Astrocyte (in vitro differentiated cells and primary cell): ENCODE measurements around the gene MAGI1. TPM values are rescaled to one million over a fixed set of nuclear protein-coding genes. Genes with fewer than 3 reads are reported as not detected.

Experiments used
- DNase-seq: peaks from one replicate; pipeline ENCODE4 v3.0.0-alpha.2; 2010; ENCODE audit warnings: low read depth
- FAIRE-seq: peaks from 2 replicates; lab custom pipeline; 2011; peaks lifted over from hg19 to GRCh38; lab: Jason Lieb, UNC
- H2AFZ ChIP-seq: 2 replicates; pipeline ENCODE4 v1.6.0; 2012; ENCODE audit warnings: low read depth, low read length, inconsistent platforms
- H3K27ac ChIP-seq: 2 replicates; pipeline ENCODE4 v1.5.1; 2011; ENCODE audit warnings: low read depth, low read length, inconsistent platforms
- H3K27me3 ChIP-seq: 2 replicates; pipeline ENCODE4 v1.6.0; 2011; ENCODE audit warnings: low read length, inconsistent platforms; ENCODE audit not compliant: insufficient read depth
- H3K36me3 ChIP-seq: 2 replicates; pipeline ENCODE4 v1.5.1; 2011; ENCODE audit warnings: low read length, inconsistent platforms; ENCODE audit not compliant: insufficient read depth
- H3K4me1 ChIP-seq: 2 replicates; pipeline ENCODE4 v1.5.1; 2011; ENCODE audit warnings: low read length, inconsistent platforms; ENCODE audit not compliant: insufficient read depth
- H3K4me2 ChIP-seq: 2 replicates; pipeline ENCODE4 v1.6.0; 2012; ENCODE audit warnings: low read length, inconsistent platforms
- H3K4me3 ChIP-seq: 2 replicates; pipeline ENCODE4 v1.5.1; 2011; ENCODE audit warnings: low read depth, mild to moderate bottlenecking, low read length, inconsistent platforms; ENCODE audit not compliant: insufficient read depth
- H3K79me2 ChIP-seq: 2 replicates; pipeline ENCODE4 v1.6.0; 2012; ENCODE audit warnings: mild to moderate bottlenecking, low read length, inconsistent platforms; ENCODE audit not compliant: insufficient read depth
- H3K9ac ChIP-seq: 2 replicates; pipeline ENCODE4 v1.6.0; 2012; ENCODE audit warnings: mild to moderate bottlenecking, low read length, inconsistent platforms
- H3K9me3 ChIP-seq: 2 replicates; pipeline ENCODE4 v1.5.1; 2012; ENCODE audit warnings: low read depth, mild to moderate bottlenecking, low read length, inconsistent platforms; ENCODE audit not compliant: insufficient read depth
- H4K20me1 ChIP-seq: 2 replicates; pipeline ENCODE4 v1.6.0; 2012; ENCODE audit warnings: low read length, inconsistent platforms; ENCODE audit not compliant: insufficient read depth
- H3K27ac Mint-ChIP-seq: one replicate; pipeline ENCODE4 v1.8.0; 2021; ENCODE audit warnings: mild to moderate bottlenecking, mixed read lengths; ENCODE audit not compliant: unreplicated experiment
- H3K27me3 Mint-ChIP-seq: one replicate; pipeline ENCODE4 v1.8.0; 2021; ENCODE audit warnings: low read depth, mixed read lengths; ENCODE audit not compliant: unreplicated experiment
- H3K36me3 Mint-ChIP-seq: one replicate; pipeline ENCODE4 v1.8.0; 2021; ENCODE audit warnings: low read depth, mixed read lengths; ENCODE audit not compliant: unreplicated experiment
- H3K4me1 Mint-ChIP-seq: one replicate; pipeline ENCODE4 v1.8.0; 2021; ENCODE audit warnings: low read depth, mixed read lengths; ENCODE audit not compliant: unreplicated experiment
- H3K4me3 Mint-ChIP-seq: one replicate; pipeline ENCODE4 v1.8.0; 2021; ENCODE audit warnings: mild to moderate bottlenecking, moderate library complexity, mixed read lengths; ENCODE audit not compliant: unreplicated experiment
- H3K9me3 Mint-ChIP-seq: one replicate; pipeline ENCODE4 v1.8.0; 2021; ENCODE audit warnings: mild to moderate bottlenecking, mixed read lengths; ENCODE audit not compliant: unreplicated experiment
- EZH2 ChIP-seq: IDR thresholded peaks from 2 replicates; pipeline ENCODE4 v1.6.1; 2012; ENCODE audit warnings: mild to moderate bottlenecking, low read length, inconsistent platforms; ENCODE audit not compliant: insufficient read depth
- total RNA-seq: library from RNA; stranded (reverse); gene quantifications from 2 replicates; pipeline ENCODE4 v1.2.1, GENCODE V29; 2021
- TF ChIP-seq, protein P1 (sequence below): IDR thresholded peaks from 2 replicates; pipeline ENCODE4 v1.5.1; 2011; ENCODE audit warnings: low read depth, mild to moderate bottlenecking, inconsistent platforms, low read length, moderate library complexity; ENCODE audit not compliant: insufficient read depth

The MAGI1 gene
- total RNA-seq, 1 donor from 2014 or later = 31.8 TPM

DNA sequence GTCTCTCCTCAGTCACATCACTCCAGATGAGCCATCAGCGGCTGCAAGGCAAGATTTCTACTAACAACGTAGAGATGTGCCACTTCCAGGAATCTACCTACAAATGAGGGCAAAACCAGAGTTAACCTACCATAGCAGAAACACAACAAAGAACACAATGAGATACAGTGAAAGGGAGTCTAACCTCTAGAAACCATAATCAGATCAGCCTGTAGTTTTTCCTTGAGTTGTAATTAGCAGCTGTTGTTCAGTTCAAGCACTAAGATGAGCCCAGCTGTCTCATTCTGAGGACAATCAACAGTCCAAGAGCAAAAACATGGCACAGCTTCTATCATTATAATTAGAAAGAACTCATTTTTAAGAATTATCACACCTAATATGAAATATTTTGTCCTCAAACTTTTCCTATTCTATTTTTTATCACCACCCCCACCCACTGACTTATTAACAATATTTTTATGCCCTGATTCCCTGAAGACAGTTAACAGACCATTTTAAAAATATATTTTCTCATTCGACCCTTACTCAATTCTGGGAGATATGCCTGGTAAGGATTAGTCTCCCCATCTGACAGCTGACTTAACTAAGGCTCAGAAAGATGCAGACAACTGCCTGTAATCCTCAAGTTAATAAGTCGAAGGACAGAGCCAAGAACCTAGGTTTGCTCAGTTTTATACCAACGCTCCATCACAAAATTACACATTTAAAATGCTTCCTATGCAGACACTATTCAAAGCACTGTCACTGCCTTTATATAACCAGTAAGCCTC is 50.1 kb downstream of the MAGI1 start:
- Histone ChIP-seq H3K27me3 (no peaks in the 10 kb centered on the region), H4K20me1 (peaks cover 38% of the 10 kb centered on the region), H3K79me2 (peaks cover 3% of the 10 kb centered on the region), H3K9me3 (no peaks in the 10 kb centered on the region), H3K27ac (no peak overlapping the region), H2AFZ (no peak overlapping the region), H3K4me2 (no peak overlapping the region), H3K36me3 (no peaks in the 10 kb centered on the region), H3K4me3 (no peak overlapping the region), H3K4me1 (no peaks in the 10 kb centered on the region), H3K9ac (no peak overlapping the region)
- Mint-ChIP-seq H3K4me3 (no peak overlapping the region), H3K27ac (no peak overlapping the region), H3K9me3 (no peaks in the 10 kb centered on the region), H3K4me1 (peaks cover 7% of the 10 kb centered on the region), H3K36me3 (peaks cover 7% of the 10 kb centered on the region), H3K27me3 (no peaks in the 10 kb centered on the region)
- DNase-seq (no peak), FAIRE-seq (no peak)
- TF ChIP-seq, protein P1, sequence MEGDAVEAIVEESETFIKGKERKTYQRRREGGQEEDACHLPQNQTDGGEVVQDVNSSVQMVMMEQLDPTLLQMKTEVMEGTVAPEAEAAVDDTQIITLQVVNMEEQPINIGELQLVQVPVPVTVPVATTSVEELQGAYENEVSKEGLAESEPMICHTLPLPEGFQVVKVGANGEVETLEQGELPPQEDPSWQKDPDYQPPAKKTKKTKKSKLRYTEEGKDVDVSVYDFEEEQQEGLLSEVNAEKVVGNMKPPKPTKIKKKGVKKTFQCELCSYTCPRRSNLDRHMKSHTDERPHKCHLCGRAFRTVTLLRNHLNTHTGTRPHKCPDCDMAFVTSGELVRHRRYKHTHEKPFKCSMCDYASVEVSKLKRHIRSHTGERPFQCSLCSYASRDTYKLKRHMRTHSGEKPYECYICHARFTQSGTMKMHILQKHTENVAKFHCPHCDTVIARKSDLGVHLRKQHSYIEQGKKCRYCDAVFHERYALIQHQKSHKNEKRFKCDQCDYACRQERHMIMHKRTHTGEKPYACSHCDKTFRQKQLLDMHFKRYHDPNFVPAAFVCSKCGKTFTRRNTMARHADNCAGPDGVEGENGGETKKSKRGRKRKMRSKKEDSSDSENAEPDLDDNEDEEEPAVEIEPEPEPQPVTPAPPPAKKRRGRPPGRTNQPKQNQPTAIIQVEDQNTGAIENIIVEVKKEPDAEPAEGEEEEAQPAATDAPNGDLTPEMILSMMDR = no peak
- TF ChIP-seq EZH2 = no peak

DNA sequence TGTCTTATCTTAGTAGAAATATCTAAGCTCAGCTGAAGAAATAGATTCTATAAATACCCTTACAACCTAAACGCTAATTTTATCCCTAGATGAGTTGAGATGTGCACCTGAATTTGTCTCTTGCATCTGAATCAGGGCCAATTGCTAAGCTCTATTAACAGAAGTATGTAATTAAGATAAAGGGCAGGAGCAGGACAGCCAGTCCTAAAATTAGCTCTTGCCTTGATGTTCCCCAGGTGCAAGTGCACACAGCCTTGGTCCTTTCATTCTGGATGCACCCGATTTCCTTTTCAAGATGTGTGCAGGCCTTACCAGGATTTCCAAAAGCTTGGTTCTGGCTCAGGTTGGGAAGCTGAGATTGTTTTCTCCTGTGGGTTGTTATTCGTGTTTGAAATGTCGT is 52.4 kb downstream of the MAGI1 start:
- Mint-ChIP-seq H3K4me3 (no peak overlapping the region), H3K27me3 (no peaks in the 10 kb centered on the region), H3K4me1 (no peaks in the 10 kb centered on the region), H3K9me3 (no peaks in the 10 kb centered on the region), H3K27ac (no peak overlapping the region), H3K36me3 (peaks cover 7% of the 10 kb centered on the region)
- DNase-seq = no peak
- Histone ChIP-seq H3K27ac (no peak overlapping the region), H3K4me2 (no peak overlapping the region), H2AFZ (no peak overlapping the region), H3K4me1 (no peaks in the 10 kb centered on the region), H4K20me1 (peaks cover 22% of the 10 kb centered on the region), H3K9me3 (no peaks in the 10 kb centered on the region), H3K79me2 (no peaks in the 10 kb centered on the region), H3K36me3 (no peaks in the 10 kb centered on the region), H3K9ac (no peak overlapping the region), H3K4me3 (no peak overlapping the region), H3K27me3 (no peaks in the 10 kb centered on the region)
- no peak for FAIRE-seq
- TF ChIP-seq, protein P1 = no peak
- TF ChIP-seq EZH2 = no peak

DNA sequence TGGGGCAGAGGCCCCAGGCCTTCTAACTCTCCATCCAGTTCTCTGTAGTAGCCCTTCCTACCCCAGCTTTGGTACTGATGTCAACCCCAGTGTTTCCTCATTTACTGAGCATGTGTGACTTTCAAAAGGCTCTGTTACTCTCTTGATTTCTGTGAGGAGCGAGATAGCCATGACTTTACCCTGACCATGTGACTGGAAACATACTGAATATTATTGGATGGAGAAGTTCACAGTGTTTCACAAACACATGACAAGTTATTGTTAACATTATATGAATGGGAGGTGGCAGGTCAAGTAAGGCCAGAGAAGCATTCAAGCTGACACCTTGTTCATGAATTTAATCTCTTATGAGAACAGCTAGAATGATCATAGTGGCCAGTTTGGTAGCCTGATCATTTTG is 53.7 kb downstream of the MAGI1 start:
- no peaks in the 10 kb centered on the region for H3K4me1 Mint-ChIP-seq

More for the DNA sequence above, 53.7 kb downstream of the MAGI1 start:
- H3K4me3 Mint-ChIP-seq = no peak overlapping the region
- H3K36me3 Mint-ChIP-seq = peaks cover 7% of the 10 kb centered on the region
- Histone ChIP-seq H3K4me3 (no peak overlapping the region), H3K4me2 (no peak overlapping the region), H3K9me3 (no peaks in the 10 kb centered on the region), H3K9ac (no peak overlapping the region), H3K4me1 (no peaks in the 10 kb centered on the region), H3K27ac (no peak overlapping the region), H4K20me1 (peaks cover 17% of the 10 kb centered on the region), H2AFZ (no peak overlapping the region), H3K27me3 (no peaks in the 10 kb centered on the region), H3K79me2 (no peaks in the 10 kb centered on the region), H3K36me3 (no peaks in the 10 kb centered on the region)
- no peaks in the 10 kb centered on the region for H3K27me3 Mint-ChIP-seq
- H3K9me3 Mint-ChIP-seq = no peaks in the 10 kb centered on the region
- FAIRE-seq = no peak
- TF ChIP-seq, protein P1 = no peak
- TF ChIP-seq EZH2 = no peak
- DNase-seq = no peak
- H3K27ac Mint-ChIP-seq = no peak overlapping the region
